Neural cell (in vitro differentiated cells): ENCODE results near the gene ABCB10. TPM values are rescaled to one million over a fixed set of nuclear protein-coding genes. Genes with fewer than 3 reads are reported as not detected.

Source experiments
- H2AFZ ChIP-seq: fragments of 200-600, 300-800 bp; sonication (generic), shearing (Covaris generic); 2 replicates; pipeline ENCODE4 v1.6.0; 2014; ENCODE audit warnings: low read depth, mild to moderate bottlenecking, antibody characterized with exemption, low read length, moderate library complexity
- H3F3A ChIP-seq: fragments of 200-600 bp; shearing (Covaris generic); 2 replicates; pipeline ENCODE4 v1.6.1; 2016; ENCODE audit warnings: mild to moderate bottlenecking, moderate library complexity, mixed read lengths, antibody characterized with exemption, low read length; ENCODE audit not compliant: insufficient read depth, poor library complexity, severe bottlenecking
- H3K27ac ChIP-seq: fragments of 200-600, 300-800 bp; sonication (generic), shearing (Covaris generic); 2 replicates; pipeline ENCODE4 v1.5.1; 2014; ENCODE audit warnings: mild to moderate bottlenecking, low read length, moderate library complexity
- H3K27me3 ChIP-seq: fragments of 300-800, 200-600 bp; sonication (generic), shearing (Covaris generic); 2 replicates; pipeline ENCODE4 v1.6.0; 2014; ENCODE audit warnings: mild to moderate bottlenecking, low read depth, low read length, moderate library complexity; ENCODE audit not compliant: insufficient read depth
- H3K36me3 ChIP-seq: fragments of 300-800, 200-600 bp; sonication (generic), shearing (Covaris generic); 2 replicates; pipeline ENCODE4 v1.5.1; 2014; ENCODE audit warnings: mild to moderate bottlenecking, antibody characterized with exemption, low read length, moderate library complexity; ENCODE audit not compliant: insufficient read depth
- H3K4me2 ChIP-seq: fragments of 300-800, 200-600 bp; sonication (generic), shearing (Covaris generic); 2 replicates; pipeline ENCODE4 v1.6.0; 2014; ENCODE audit warnings: mild to moderate bottlenecking, low read length
- H3K4me3 ChIP-seq: fragments of 300-800, 200-600 bp; sonication (generic), shearing (Covaris generic); 2 replicates; pipeline ENCODE4 v1.5.1; 2014; ENCODE audit warnings: mild to moderate bottlenecking, low read length, moderate library complexity
- H3K79me2 ChIP-seq: fragments of 200-600 bp; shearing (Covaris generic); replicated peaks from 2 replicates; pipeline ENCODE4 v1.6.0; 2014; ENCODE audit warnings: mild to moderate bottlenecking, low read length, moderate library complexity; ENCODE audit not compliant: insufficient read depth
- H3K9ac ChIP-seq: fragments of 300-800, 200-600 bp; sonication (generic), shearing (Covaris generic); 2 replicates; pipeline ENCODE4 v1.6.1; 2016; ENCODE audit warnings: mild to moderate bottlenecking, low read length, mixed read lengths
- H3K9me2 ChIP-seq: fragments of 200-600 bp; shearing (Covaris generic); 2 replicates; pipeline ENCODE4 v1.6.1; 2016; ENCODE audit warnings: mild to moderate bottlenecking, low read length, mixed read lengths; ENCODE audit not compliant: insufficient read depth
- H3K9me3 ChIP-seq: fragments of 200-600, 300-800 bp; sonication (generic), shearing (Covaris generic); 2 replicates; pipeline ENCODE4 v1.6.1; 2016; ENCODE audit warnings: mild to moderate bottlenecking, mixed run types, low read length, moderate library complexity, mixed read lengths
- H4K20me1 ChIP-seq: fragments of 200-600 bp; shearing (Covaris generic); 2 replicates; pipeline ENCODE4 v1.6.1; 2016; ENCODE audit warnings: mild to moderate bottlenecking, mixed run types; ENCODE audit not compliant: insufficient read depth
- CTCF ChIP-seq: fragments of 450-650 bp; IDR thresholded peaks from 2 replicates; pipeline ENCODE4 v1.5.1; 2014; ENCODE audit warnings: antibody characterized with exemption, mild to moderate bottlenecking, moderate library complexity; ENCODE audit not compliant: poor library complexity, severe bottlenecking
- EP300 ChIP-seq: fragments of 450-650 bp; conservative IDR thresholded peaks from 2 replicates; pipeline ENCODE4 v1.6.1; 2014; ENCODE audit warnings: antibody characterized with exemption, mild to moderate bottlenecking, moderate library complexity; ENCODE audit not compliant: poor library complexity, severe bottlenecking
- EZH2 ChIP-seq: fragments of 200-600, 300-800 bp; shearing (Covaris generic), sonication (generic); IDR thresholded peaks from 2 replicates; pipeline ENCODE4 v1.6.1; 2014; ENCODE audit warnings: antibody characterized with exemption, low read length, borderline replicate concordance, mild to moderate bottlenecking; ENCODE audit not compliant: insufficient read depth, poor library complexity, severe bottlenecking
- MXI1 ChIP-seq: fragments of 450-650 bp; conservative IDR thresholded peaks from 2 replicates; pipeline ENCODE4 v1.6.1; 2014; ENCODE audit warnings: antibody characterized with exemption, mild to moderate bottlenecking; ENCODE audit not compliant: poor library complexity, severe bottlenecking
- POLR2AphosphoS5 ChIP-seq: IDR thresholded peaks from 2 replicates; pipeline ENCODE4 v1.6.1; 2012
- RAD21 ChIP-seq: fragments of 450-650 bp; conservative IDR thresholded peaks from 2 replicates; pipeline ENCODE4 v1.6.1; 2014; ENCODE audit warnings: antibody characterized with exemption, mild to moderate bottlenecking, moderate library complexity
- REST ChIP-seq: IDR thresholded peaks from 2 replicates; pipeline ENCODE4 v1.6.1; 2012; ENCODE audit warnings: borderline replicate concordance
- SMC3 ChIP-seq: fragments of 450-650 bp; conservative IDR thresholded peaks from 2 replicates; pipeline ENCODE4 v1.6.1; 2014; ENCODE audit warnings: antibody characterized with exemption, mild to moderate bottlenecking, moderate library complexity; ENCODE audit not compliant: poor library complexity
- TAF1 ChIP-seq: IDR thresholded peaks from 2 replicates; pipeline ENCODE4 v1.6.1; 2012; ENCODE audit warnings: low read depth
- polyA plus RNA-seq: library from polyadenylated mRNA; depleted of rRNA; stranded (reverse); fragments of >200 nt; gene quantifications from 2 replicates; pipeline ENCODE4 v1.2.3, GENCODE V29; 2014

ABCB10 gene
- polyA plus RNA-seq, 1 donor from 2014 or later = 31.4 TPM

DNA sequence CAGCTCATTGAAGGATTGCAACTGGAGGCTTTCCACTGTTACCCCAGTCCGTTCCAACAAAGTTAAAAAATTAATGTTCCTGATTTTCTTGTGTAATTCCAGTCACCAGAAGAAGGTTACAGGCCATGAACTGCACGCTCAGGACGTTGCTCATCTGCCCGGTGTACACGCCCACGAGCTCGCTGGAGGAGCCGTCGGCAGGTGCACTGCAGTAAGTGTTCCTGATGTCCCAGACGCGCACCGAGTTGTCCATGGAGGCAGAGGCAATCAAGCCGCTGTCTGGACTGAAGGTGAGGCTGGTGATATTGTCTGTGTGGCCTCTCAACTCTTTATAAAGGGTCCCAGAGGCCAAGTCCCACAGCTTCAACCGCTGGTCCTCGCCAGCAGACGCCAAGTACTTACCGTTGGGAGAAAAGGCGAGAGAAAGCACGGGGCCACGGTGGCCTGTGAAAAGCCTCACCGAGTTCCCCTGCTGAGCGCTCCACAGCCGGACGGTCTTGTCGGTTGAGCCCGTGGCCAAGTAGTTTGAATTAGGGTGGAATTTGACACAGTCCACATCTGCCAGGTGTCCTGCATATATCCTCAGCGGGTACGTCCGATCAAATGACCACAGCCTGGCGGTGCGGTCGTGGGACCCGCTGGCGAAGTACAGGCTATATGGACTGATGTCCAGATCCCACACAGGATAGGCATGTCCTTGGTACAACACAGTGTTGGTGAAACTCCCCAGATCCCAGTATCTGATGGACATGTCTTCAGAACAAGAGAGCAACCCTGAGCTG, 35.9 kb upstream of the ABCB10 start:
- Histone ChIP-seq H3K4me2 (no peak overlapping the region), H3F3A (no peaks in the 10 kb centered on the region), H3K9ac (no peak overlapping the region), H3K36me3 (no peaks in the 10 kb centered on the region), H3K4me3 (no peak overlapping the region), H3K9me3 (no peaks in the 10 kb centered on the region), H3K79me2 (no peaks in the 10 kb centered on the region), H3K27me3 (no peaks in the 10 kb centered on the region), H2AFZ (no peak overlapping the region), H3K9me2 (no peaks in the 10 kb centered on the region), H3K27ac (no peak overlapping the region), H4K20me1 (no peaks in the 10 kb centered on the region)
- TF ChIP-seq CTCF (no peak), RAD21 (no peak), REST (no peak), MXI1 (no peak), EP300 (no peak), TAF1 (no peak), EZH2 (no peak), POLR2AphosphoS5 (no peak), SMC3 (no peak)

- TF ChIP-seq TAF1 = no peak
- no peak for TF ChIP-seq REST
- no peak for TF ChIP-seq MXI1
- no peak for TF ChIP-seq RAD21
- no peak for TF ChIP-seq POLR2AphosphoS5
- TF ChIP-seq CTCF = no peak
- no peak for TF ChIP-seq EP300
- TF ChIP-seq EZH2 = no peak
- no peak for TF ChIP-seq SMC3
- Histone ChIP-seq H3K27me3 (no peaks in the 10 kb centered on the region), H3K9ac (no peak overlapping the region), H3F3A (no peaks in the 10 kb centered on the region), H3K9me2 (no peaks in the 10 kb centered on the region), H3K4me3 (no peak overlapping the region), H3K36me3 (no peaks in the 10 kb centered on the region), H2AFZ (no peak overlapping the region), H3K27ac (no peak overlapping the region), H3K9me3 (no peaks in the 10 kb centered on the region), H3K4me2 (no peak overlapping the region), H4K20me1 (no peaks in the 10 kb centered on the region), H3K79me2 (no peaks in the 10 kb centered on the region)
Observed at GRCh38 chr1:229593800-229594199, 35.3 kb upstream of the ABCB10 start.
